GM12891 (cell line): ENCODE measurements around the gene APOF.

Experiments
- DNase-seq: peaks from one replicate; pipeline ENCODE4 v3.0.0; 2011; ENCODE audit warnings: low spot score; ENCODE audit not compliant: insufficient read length
- FAIRE-seq: peaks from 2 replicates; lab custom pipeline; 2011; peaks lifted over from hg19 to GRCh38; lab: Jason Lieb, UNC
- PAX5 ChIP-seq: IDR thresholded peaks from 2 replicates; pipeline ENCODE4 v1.6.1; 2011; ENCODE audit warnings: low read length, moderate library complexity, mild to moderate bottlenecking; ENCODE audit not compliant: insufficient read depth, severe bottlenecking
- POLR2A ChIP-seq: IDR thresholded peaks from 2 replicates; pipeline ENCODE4 v1.6.1; 2011; ENCODE audit warnings: low read depth, low read length, control low read depth
- POLR2AphosphoS5 ChIP-seq: IDR thresholded peaks from 2 replicates; pipeline ENCODE4 v1.6.1; 2011; ENCODE audit warnings: low read depth, low read length, control low read depth
- POU2F2 ChIP-seq: IDR thresholded peaks from 2 replicates; pipeline ENCODE4 v1.6.1; 2011; ENCODE audit warnings: low read depth, mild to moderate bottlenecking, control low read depth, low read length, moderate library complexity
- SPI1 ChIP-seq: IDR thresholded peaks from 2 replicates; pipeline ENCODE4 v1.6.1; 2011; ENCODE audit warnings: low read depth, low read length, control low read depth
- TAF1 ChIP-seq: IDR thresholded peaks from 2 replicates; pipeline ENCODE4 v1.6.1; 2011; ENCODE audit warnings: low read depth, low read length, control low read depth

APOF gene

DNA sequence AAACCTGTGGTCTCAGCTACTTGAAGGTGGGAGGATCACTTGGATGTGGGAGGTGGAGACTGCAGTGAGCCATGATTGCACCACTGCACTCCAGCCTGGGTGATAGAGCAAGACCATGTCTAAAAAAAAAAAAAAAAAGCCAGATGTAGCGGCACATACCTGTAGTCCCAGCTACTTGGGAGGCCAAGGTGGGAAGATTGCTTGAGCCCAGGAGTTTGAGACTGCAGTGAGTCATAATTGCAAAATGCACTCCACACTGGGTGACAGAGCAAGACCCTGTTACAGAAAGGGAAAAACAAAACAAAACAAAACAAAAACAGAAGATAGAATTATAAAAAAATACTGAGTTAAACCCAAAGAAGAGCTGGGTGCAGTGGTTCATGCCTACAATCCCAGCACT lies 29.1 kb upstream of the APOF start:
- TF ChIP-seq PAX5 (no peak), POLR2AphosphoS5 (no peak), SPI1 (no peak), TAF1 (no peak), POU2F2 (no peak), POLR2A (no peak)

DNA sequence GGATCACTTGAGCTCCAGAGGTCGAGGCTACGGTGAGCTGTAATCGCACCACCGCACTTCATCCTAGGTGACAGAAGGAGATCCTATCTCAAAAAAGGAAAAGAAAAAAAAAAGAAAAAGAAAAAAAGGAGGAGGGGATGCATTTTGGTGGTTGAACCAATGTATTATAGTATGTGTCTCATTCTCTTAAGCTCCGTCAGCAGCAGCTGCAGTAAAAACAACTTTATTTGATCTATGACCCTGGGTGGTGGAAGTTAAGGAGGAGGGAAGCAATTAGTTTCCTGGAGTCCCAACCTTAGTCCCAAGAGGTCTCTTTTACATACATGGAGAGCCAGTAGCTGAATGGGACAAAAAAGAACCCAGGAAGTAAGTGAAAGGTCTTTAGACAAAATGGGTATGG lies 26.8 kb upstream of the APOF start:
- TF ChIP-seq PAX5 (no peak), TAF1 (no peak), POU2F2 (no peak), SPI1 (no peak), POLR2AphosphoS5 (no peak), POLR2A (no peak)
- FAIRE-seq = no peak

More for the DNA sequence above, 29.1 kb upstream of the APOF start:
- DNase-seq = no peak
- no peak for FAIRE-seq

GRCh38 chr12:56387152-56387736 lies 24.6 kb upstream of the APOF start:
- DNase-seq = no peak
- TF ChIP-seq SPI1 = no peak
- TF ChIP-seq TAF1 = no peak
- TF ChIP-seq POLR2A = no peak
- no peak for TF ChIP-seq POU2F2
- TF ChIP-seq POLR2AphosphoS5 = no peak
- no peak for TF ChIP-seq PAX5
- FAIRE-seq = no peak

More for the DNA sequence above, 26.8 kb upstream of the APOF start:
- DNase-seq = no peak

- DNase-seq = no peak
- no peak for FAIRE-seq
- TF ChIP-seq PAX5 (no peak), POLR2AphosphoS5 (no peak), POU2F2 (no peak)
These were observed 23.2 kb upstream of the APOF start for GRCh38 chr12:56385873-56386272.

DNA sequence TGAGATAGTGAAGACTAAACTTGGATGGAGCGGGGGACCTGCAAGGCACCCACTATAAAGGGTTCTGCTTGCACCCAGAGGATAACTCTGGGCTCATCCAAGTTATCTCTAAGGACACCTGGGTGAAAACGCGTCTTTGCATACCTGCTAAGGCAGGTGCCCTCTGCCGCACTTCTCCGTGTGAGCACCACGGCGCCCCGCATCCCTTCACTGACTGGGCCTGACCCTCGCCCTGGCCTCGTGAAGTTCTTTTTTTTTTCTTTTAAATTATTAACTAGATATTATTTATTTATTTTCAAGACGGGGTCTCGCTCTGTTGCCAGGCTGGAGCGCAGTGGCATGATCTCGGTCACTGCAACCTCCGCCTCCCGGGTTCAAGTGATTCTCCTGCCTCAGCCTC lies 20.0 kb upstream of the APOF start:
- TF ChIP-seq TAF1 = no peak
- no peak for TF ChIP-seq POU2F2
- TF ChIP-seq POLR2A = no peak
- TF ChIP-seq PAX5 = no peak
- no peak for TF ChIP-seq SPI1
- no peak for TF ChIP-seq POLR2AphosphoS5
- FAIRE-seq (no peak), DNase-seq (no peak)

DNA sequence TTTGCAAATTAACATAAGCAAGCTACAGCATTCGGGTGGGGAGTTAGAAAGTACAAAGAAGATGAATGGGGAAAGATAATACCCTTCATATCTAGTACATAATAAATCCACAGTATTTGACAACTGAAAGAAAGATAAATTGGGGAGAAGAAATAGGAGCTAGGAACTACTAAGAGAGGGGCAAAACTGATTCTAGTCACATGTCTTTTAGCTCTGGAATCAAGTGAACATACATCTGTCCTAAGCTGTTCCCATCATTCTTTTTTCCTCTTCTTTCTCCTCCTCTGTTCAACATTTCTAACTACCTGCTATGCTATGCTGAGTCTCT lies 15.3 kb upstream of the APOF start:
- FAIRE-seq = no peak
- no peak for TF ChIP-seq SPI1
- no peak for TF ChIP-seq PAX5
- TF ChIP-seq TAF1 = no peak
- DNase-seq = no peak

GRCh38 chr12:56377310-56377988 lies 14.8 kb upstream of the APOF start:
- no peak for FAIRE-seq
- TF ChIP-seq TAF1 = no peak
- no peak for TF ChIP-seq POLR2A
- no peak for DNase-seq

DNA sequence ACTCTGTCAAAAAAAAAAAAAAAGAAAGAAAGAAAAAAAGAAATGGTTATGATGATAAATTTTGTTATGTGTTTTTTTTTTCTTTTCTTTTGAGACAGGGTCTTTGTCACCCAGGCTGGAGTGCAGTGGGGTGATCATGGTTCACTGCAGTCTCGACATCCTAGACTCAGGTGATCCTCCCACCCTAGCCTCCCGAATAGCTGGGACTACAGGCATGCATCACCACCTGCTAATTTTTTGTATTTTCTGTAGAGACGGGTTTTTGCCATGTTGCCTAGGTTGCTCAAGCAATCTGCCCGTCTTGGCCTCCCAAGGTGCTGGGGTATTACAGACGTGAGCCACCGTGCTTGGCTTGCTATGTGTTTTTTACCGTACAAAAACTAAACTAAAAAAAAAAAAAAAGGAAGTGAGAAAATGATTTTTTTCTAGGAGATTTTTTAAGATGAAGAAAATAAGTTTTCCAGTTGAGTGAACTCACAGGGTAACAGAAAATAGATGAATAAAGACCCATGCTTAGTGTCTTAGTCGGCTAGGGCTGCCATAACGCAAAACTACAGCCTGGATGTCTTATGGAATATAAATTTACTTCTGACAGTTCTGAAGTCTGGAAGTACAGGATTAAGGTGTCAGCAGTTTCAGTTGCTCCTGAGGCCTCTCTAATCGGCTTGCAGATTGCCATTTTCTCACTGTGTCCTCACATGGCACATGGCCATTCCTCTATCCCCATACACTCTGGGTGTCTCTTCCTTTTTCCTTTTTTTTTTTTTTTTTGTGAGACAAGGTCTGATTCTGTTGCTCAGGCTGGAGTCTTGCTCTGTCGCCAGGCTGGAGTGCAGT lies 13.2 kb upstream of the APOF start:
- DNase-seq (no peak), FAIRE-seq (peak; percentile 77)
- no peak for TF ChIP-seq POLR2AphosphoS5
- peak; percentile 87 for TF ChIP-seq SPI1

- FAIRE-seq (peak; percentile 66), DNase-seq (no peak)
- TF ChIP-seq SPI1 (no peak), POLR2A (no peak), POLR2AphosphoS5 (no peak), POU2F2 (no peak), PAX5 (no peak), TAF1 (no peak)
These were observed 12.3 kb upstream of the APOF start for GRCh38 chr12:56374726-56375597.
